Activated CD8-positive, alpha-beta T cell treated with anti-CD3 and anti-CD28 coated beads for 36 hours (primary cell): ENCODE data around the gene ABCG1. TPM values are rescaled to one million over a fixed set of nuclear protein-coding genes. Genes with fewer than 3 reads are reported as not detected.

ENCODE experiments used
- ATAC-seq: fragments of 200-7000 bp; cut with Tn5 transposase; one replicate; pipeline ENCODE4 v1.10.0; 2021; ENCODE audit warnings: mild to moderate bottlenecking, moderate library complexity
- CTCF ChIA-PET: fragments of 350-600 bp; sonication (Branson Sonifier 250); formaldehyde crosslinking; loops from one replicate; lab custom pipeline; 2021; ENCODE audit warnings: antibody characterized with exemption; lab: Charles Lee
- POLR2A ChIA-PET: fragments of 350-600 bp; sonication (Branson Sonifier 250); formaldehyde crosslinking; loops from one replicate; lab custom pipeline; 2021; ENCODE audit warnings: antibody characterized with exemption; lab: Charles Lee
- DNase-seq: peaks from one replicate; pipeline ENCODE4 v3.0.0-alpha.2; 2020
- H3K27ac Mint-ChIP-seq: one replicate; pipeline ENCODE4 v1.8.0; 2021; ENCODE audit warnings: mild to moderate bottlenecking, mixed read lengths
- H3K27me3 Mint-ChIP-seq: one replicate; pipeline ENCODE4 v1.8.0; 2021; ENCODE audit warnings: mixed read lengths
- H3K36me3 Mint-ChIP-seq: one replicate; pipeline ENCODE4 v1.8.0; 2021; ENCODE audit warnings: low read depth, mixed read lengths
- H3K4me1 Mint-ChIP-seq: one replicate; pipeline ENCODE4 v1.8.0; 2021; ENCODE audit warnings: low read depth, mixed read lengths
- H3K4me3 Mint-ChIP-seq: one replicate; pipeline ENCODE4 v1.8.0; 2021; ENCODE audit warnings: mild to moderate bottlenecking, moderate library complexity, mixed read lengths
- H3K9me3 Mint-ChIP-seq: one replicate; pipeline ENCODE4 v1.8.0; 2021; ENCODE audit warnings: mixed read lengths
- CTCF ChIP-seq: fragments of 200-600 bp; IDR thresholded peaks from one replicate; pipeline ENCODE4 v1.8.0; 2022; ENCODE audit warnings: antibody characterized with exemption, mild to moderate bottlenecking
- intact Hi-C: fragments of 100-400 bp; cut with micrococcal nuclease; formaldehyde crosslinking; loops from one replicate; pipeline ENCODE4 v1.10.0; 2022
- total RNA-seq, 2 experiments: library from RNA; stranded (reverse); gene quantifications; one replicate each; pipeline ENCODE4 v1.2.3, GENCODE V29; 2021

Gene ABCG1
- total RNA-seq, 2 experiments from 2014 or later: 12.1 to 12.7 TPM

GRCh38 chr21:42346441-42346840 lies 127.5 kb downstream of the ABCG1 start:
- ChIA-PET POLR2A (no interaction called here), CTCF (interaction anchor here (0.6 to 2.0 kb wide), 2 partner anchors 9 to 49 kb away, joined by 3 to 11 read pairs; no protein-coding TSS in a partner anchor)
- Mint-ChIP-seq H3K36me3 (no peaks in the 10 kb centered on the region), H3K4me1 (no peaks in the 10 kb centered on the region), H3K4me3 (no peak overlapping the region), H3K27me3 (no peaks in the 10 kb centered on the region), H3K9me3 (no peaks in the 10 kb centered on the region), H3K27ac (no peak overlapping the region)
- ATAC-seq (no peak), DNase-seq (no peak)
- no peak for TF ChIP-seq CTCF
- intact Hi-C loops: no loop called here

Other genes with a start within 250 kb of the ABCG1 start
- gene ZBTB21, start 208.8 kb upstream of the ABCG1 start, total RNA-seq: 10 to 100 TPM; 29.6 to 29.7 TPM
- gene UMODL1, start 147.8 kb upstream of the ABCG1 start, total RNA-seq: not detected
- gene TFF3, start 96.3 kb downstream of the ABCG1 start, total RNA-seq: not detected
- not detected for gene TFF2, start 131.9 kb downstream of the ABCG1 start, total RNA-seq
- gene TFF1, start 147.4 kb downstream of the ABCG1 start, total RNA-seq: 1 to 10 TPM in 1 of 2 experiments, not detected in 1; 1.1 TPM
- gene TMPRSS3, start 176.9 kb downstream of the ABCG1 start, total RNA-seq: 100 to 1,000 TPM; 123 to 134 TPM
- gene UBASH3A, start 184.8 kb downstream of the ABCG1 start, total RNA-seq: 10 to 100 TPM; 48.7 to 52.9 TPM